ENCODE data around the gene CROCC. TPM values are rescaled to one million over a fixed set of nuclear protein-coding genes. Genes with fewer than 3 reads are reported as not detected.
"Not testable (repeated sequence)": the region's sequence is repeated elsewhere in the genome, so short reads cannot be mapped to it uniquely, and the experiment has no call there.

CROCC gene
- total RNA-seq, 2 donors from 2014 or later: 6.5 to 9.2 TPM

DNA sequence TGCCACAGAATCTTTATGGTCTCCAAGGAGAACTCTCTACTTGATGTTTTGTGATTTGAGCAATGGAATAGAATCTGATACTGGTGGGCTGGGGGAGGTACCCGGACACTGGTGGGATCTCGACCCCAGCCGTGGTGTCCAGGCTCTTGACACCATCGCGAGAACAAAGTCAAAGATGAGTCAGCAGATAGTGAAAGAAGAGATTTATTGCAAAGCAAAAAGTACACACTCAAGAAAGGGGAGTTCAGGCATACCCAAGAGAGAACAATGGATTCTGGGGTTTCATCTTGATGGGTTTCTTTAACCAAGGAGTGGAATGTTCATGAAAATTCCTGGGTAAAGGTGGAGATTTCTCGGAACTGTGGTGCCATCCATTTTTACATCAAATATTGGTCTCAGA is 27.4 kb upstream of the CROCC start:
- DNase-seq; ATAC-seq; intact Hi-C loops (cut with DNase I): not testable (repeated sequence)

DNA sequence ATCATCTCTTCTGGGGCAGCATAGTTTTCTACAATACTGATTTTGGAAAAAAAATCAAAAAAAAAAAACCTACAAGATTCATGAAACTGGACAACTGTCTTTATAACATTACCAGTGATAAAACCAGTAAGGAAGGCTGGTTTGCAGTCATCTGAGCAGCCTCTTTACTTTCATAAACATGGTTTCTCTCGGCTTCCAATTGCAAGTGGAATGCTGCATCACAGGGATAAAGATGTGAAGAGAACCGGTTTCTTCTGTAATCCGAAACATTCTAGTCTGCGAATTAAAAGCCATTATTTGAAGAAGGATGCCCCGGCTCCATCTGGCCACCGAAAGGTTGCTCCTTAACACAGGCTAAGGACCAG is 26.5 kb upstream of the CROCC start:
- intact Hi-C loops (cut with DNase I); DNase-seq; ATAC-seq: not testable (repeated sequence)

DNA sequence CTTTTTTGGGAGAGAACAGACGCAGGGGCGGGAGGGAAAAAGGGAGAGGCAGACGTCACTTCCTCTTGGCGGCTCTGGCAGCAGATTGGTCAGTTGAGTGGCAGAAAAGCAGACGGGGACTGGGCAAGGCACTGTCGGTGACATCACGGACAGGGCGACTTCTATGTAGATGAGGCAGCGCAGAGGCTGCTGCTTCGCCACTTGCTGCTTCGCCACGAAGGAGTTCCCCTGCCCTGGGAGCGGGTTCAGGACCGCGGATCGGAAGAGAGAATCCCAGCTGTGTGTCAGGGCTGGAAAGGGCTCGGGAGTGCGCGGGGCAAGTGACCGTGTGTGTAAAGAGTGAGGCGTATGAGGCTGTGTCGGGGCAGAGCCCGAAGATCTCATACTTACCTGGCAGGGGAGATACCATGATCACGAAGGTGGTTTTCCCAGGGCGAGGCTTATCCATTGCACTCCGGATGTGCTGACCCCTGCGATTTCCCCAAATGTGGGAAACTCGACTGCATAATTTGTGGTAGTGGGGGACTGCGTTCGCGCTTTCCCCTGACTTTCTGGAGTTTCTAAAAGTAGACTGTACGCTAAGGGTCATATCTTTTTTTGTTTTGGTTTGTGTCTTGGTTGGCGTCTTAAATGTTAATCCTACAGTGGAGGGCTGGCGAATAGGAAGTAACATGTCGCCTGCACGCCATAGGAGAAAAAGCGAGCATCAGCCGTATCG is 26.0 kb upstream of the CROCC start, which contains the start of gene RNU1-2:
Gene RNU1-2, plus strand, starts transcription at position 383 of the 718 bp plus-strand sequence.
- ATAC-seq (peak; percentile 100), DNase-seq (peak; percentile 67)
- intact Hi-C loops (cut with DNase I): not testable (repeated sequence)

DNA sequence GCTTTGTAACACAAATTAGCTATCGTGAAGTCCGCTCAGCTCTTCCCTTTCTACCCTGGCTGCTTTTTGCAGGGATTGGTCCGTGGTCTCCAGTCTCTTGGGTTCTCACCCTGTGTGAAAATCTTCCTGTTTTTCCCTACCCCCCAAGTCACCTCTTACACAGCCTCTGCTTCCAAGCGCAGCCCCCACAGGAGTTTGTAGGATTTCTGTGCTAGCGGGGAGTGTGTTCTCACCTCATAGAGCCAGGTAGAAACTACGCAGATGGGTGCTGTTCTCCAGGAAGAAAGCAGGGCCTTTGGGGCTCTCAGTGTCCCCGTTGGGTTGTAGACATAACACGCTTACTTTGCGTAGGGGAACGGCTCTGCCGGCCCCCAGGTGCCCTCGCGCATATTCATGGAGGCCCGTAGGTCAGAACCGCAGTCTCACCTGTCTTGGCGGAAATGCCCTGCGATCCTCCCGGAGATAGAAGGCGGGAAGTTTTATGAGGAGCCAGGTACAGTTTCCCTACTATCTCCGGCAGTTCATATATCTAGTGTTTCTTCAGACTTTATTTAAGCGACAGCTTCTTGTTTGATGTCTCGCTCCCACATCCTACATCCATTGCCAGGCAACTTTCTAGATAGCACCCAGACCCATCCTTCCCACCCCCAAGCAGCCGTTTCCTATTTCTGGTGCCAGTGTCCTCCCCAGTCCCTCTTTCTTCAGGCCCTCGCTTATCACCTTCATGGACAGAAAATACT is 25.2 kb upstream of the CROCC start:
- DNase-seq; ATAC-seq; intact Hi-C loops (cut with DNase I): not testable (repeated sequence)

DNA sequence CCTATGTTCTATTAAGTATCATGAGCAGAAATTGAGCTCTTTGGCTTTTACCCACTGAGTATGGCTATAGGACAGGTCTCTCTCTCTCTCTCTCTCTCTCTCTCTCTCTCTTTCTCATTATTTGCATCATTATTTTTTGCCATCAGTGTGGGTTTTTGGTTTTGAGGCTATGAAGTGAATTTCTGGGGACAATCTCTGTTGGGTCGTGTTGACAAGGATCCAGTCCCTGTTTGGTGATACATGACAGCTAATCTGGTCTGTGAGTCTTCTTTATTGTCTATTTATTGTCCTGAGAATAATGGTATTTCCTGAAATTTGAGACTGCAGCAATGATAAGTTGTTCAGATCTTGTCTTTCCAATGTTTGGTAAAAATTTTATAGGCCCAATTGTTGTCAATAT is 24.1 kb upstream of the CROCC start:
- ATAC-seq; DNase-seq; intact Hi-C loops (cut with DNase I): not testable (repeated sequence)

DNA sequence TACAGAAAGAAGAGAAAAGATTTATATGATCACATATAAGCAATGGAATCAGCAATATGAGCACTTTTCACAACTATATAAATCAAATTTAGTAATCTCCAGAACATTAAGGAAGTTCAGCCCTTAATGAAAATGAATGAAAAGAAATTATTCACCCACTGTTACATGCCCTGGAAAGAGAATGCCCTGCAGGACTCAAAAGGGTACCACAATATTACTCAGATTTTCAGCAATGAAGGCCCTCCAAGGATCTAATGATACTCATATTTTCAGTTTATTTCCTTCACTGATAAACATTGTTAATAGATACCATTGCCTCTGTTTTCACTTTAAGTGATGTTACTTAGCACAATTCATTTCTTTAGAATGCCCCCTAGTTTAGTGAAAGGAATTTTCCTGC is 23.4 kb upstream of the CROCC start:
- DNase-seq; intact Hi-C loops (cut with DNase I); ATAC-seq: not testable (repeated sequence)

DNA sequence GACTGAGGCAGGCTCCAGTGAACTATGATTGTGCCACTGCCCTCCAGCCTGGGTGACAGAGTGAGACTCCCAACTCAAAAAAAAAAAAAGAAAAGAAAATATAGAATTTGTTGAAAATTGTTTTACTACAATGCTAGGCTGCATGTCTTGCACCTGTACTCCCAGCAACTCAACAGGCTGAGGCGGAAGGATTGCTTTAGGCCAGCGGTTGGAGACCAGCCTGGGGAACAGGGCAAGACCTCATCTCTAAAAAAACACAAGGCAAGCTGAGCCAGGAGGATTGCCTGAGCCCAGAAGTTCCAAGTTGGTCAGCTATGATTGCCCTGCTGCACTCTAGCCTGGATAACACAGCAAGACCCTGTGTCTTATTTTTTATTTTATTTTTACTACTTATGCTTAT is 22.7 kb upstream of the CROCC start:
- ATAC-seq; DNase-seq; intact Hi-C loops (cut with DNase I): not testable (repeated sequence)

DNA sequence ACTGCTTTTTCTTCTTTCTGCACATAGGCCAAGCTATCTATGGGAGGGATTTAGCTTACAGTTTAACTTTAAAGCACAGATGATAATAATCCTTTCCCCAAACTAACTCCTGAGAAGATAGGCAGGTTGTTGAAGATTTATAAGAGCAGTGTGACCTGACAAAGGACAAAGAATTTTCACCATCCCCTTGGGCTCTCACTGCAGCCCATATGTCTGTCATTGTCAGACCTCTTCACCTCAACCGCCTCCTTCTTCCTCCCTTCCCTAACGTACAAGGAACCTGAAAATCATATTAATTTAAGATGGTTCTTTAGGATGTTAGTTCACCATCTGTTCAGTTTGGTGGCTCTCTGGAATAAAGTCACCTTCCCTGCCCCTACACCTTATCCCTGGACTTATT is 21.0 kb upstream of the CROCC start:
- no peak for ATAC-seq
- DNase-seq: no peak
- intact Hi-C loops (cut with DNase I): no loop called here

DNA sequence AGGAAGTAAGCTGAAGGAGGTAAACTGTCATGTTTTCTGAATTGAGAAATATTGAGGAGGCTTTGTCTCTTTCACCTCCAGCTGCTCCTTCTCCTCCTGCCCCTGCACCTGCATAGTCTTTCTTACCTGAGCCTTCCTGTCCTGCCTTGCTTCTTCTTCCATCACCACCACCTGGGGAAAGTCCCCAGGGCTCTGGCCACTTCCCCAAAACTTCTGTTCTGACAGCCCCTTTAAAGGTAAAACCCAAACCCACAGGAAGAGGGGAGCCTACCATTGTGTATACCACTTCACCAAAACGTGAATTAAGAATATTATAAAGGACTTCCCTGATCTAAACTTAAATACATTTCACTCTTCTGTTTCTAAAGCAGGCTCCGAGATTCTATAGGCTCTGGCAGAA is 20.4 kb upstream of the CROCC start:
- ATAC-seq; DNase-seq; intact Hi-C loops (cut with DNase I): not testable (repeated sequence)

DNA sequence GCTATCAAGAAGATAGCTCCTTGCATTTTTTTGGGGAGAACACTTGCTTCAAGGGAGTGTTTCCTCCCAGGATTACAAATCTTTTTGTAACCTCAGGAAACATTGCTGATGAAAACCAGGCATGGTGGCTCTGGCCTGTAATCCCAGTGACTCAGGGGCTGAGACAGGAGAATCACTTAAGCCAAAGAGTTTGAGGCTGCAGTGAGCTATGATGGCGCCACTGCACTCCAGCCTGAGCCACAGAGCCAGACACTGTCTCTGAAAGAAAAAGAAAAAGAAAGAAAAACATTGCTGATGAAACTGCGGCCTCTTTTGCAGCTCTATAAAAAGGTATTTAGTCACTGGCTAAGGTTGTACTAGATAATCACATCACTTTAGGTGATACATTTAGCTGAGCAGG is 18.7 kb upstream of the CROCC start:
- no peak for ATAC-seq
- no peak for DNase-seq
- intact Hi-C loops (cut with DNase I): no loop called here

DNA sequence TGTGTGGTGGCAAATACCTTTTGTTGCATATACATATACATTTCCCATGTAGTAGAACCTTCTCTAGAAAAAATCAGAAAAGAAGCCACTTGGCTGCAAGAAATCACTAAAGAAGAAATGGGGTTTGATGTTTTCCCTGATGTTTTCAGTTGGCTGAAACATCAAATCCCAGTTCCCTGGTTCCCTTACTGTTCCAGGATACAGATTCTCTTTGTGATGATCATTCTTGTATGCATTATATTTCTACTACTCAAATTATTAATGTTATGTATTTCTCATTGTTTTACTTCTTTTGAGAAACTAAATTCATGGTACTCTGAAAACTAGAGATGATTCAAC is 18.3 kb upstream of the CROCC start:
- no peak for ATAC-seq
- intact Hi-C loops (cut with DNase I): no loop called here
- DNase-seq: no peak

DNA sequence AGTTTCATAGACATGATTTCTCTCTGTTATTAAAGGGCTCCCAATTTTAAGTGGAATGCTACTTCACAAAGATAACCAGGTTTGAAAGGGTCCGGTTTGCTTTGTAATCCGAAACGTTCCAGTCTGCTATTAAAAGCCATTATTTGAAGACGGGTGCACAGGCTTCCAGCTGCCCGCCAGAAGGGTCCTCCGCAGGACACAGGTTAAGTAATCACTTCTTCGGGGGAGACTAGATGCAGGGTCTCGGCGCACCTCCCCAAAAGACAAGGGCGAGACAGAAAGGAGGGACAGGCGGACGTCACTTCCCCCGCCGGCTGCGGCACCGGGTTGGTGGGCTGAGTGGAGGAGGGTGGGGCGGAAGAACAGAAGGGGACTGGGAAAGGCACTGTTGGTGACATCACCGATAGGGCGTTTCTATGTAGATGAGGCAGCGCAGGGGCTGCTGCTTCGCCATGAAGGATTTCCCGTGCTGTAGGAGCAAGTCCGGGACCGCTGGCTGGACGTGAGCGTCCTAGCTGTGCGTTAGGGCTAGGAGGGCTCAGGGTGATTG is 17.1 kb upstream of the CROCC start:
- peak; percentile 99 to 100 for ATAC-seq
- peak; percentile 99 for DNase-seq
- intact Hi-C loops (cut with DNase I): no loop called here

DNA sequence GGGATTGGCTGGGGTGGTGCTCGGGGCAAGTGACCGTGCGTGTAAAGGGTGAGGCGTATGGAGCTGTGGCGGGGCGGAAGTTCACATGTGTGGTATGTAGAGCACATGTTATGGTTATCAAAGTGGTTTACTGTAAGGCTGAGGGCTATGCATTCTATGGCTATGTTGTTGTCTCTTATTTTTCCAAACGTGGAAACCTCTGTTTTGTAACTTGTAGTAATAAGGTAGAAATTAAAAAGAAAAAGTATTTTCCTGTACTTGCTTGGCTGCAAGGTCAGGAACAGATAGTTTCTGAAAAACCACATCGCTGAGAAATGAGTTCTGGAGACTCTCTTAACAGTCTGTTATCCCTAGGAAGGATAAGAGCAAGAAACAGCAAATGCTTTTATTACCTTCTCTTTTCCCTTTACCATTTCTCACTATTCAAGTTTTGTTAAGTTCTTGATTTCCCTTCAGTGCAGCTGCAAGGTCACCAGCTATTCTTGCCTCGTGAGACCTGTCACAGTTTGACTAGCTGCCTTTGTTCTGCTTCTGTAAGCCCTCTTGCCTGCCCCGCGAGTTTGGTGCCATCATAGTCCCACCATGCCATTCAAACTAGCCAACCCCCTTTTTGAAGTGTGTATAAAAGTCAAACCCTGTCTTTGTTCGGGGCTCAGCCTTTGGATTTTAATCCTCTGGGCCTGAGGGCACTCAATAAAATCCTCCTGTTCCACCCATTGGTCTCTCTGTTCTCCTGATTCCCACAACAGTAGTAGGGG is 16.4 kb upstream of the CROCC start:
- ATAC-seq (peak; percentile 83 to 88), DNase-seq (no peak)
- intact Hi-C loops (cut with DNase I): no loop called here

DNA sequence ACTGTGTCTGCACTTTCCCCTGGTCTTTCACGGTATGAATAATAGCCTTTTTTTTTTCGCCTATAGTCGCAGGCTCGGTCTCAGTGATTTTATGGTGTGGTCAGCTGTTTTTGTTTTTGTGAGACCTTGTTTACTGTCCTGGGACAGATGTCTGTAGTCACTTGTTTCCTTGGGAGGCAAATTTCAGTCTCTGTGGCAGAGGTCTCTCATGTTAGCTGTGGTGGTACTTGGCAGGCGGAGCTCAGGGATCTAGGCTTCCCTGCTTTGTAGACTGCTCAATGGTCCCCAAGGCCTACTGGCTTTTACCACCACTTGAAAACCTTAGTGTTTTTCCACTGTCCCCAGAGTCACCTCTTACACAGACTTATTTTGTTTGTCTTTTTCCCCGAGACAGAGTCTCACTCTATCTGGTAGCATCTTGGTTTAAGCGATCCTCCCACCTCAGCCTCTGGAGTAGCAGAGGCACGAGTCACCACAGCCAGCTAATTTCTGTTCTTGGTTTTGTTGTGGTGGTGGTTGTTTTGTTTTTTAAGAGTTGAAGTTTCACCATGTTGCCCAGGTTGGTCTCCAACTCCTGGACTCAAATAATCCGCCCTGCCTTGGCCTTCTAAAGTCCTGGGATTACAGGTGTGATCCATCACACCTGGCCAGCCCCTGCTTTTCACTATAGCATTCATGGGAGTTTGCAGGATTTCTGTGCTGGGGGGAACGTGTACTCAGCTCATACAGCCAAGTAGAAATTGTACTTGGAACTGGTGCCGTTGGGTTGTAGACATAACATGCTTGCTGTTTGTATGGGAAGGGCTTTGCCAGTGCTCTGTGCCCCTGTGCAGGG is 15.6 kb upstream of the CROCC start:
- ATAC-seq (no peak), DNase-seq (no peak)
- intact Hi-C loops (cut with DNase I): no loop called here

DNA sequence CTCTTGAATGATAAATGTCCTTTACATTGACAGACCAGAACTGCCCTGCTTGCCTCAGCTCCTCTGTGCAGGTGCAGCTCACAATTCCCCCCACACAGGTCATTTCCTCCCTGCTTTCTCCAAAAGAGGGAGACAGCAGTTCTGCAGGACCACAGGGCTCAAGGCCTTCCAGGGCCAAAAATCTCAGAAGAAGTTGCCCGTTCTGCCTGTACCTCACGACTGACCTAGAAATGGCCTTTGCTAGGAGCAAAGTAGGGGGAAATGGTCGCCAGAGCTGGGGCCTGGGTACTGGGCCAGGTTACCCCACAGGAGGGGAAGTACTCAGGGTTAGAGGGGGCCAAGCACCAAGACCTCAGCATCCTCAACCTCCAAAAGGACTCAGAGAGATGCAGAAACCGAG is 14.9 kb upstream of the CROCC start:
- ATAC-seq (no peak), DNase-seq (no peak)
- intact Hi-C loops (cut with DNase I): no loop called here

DNA sequence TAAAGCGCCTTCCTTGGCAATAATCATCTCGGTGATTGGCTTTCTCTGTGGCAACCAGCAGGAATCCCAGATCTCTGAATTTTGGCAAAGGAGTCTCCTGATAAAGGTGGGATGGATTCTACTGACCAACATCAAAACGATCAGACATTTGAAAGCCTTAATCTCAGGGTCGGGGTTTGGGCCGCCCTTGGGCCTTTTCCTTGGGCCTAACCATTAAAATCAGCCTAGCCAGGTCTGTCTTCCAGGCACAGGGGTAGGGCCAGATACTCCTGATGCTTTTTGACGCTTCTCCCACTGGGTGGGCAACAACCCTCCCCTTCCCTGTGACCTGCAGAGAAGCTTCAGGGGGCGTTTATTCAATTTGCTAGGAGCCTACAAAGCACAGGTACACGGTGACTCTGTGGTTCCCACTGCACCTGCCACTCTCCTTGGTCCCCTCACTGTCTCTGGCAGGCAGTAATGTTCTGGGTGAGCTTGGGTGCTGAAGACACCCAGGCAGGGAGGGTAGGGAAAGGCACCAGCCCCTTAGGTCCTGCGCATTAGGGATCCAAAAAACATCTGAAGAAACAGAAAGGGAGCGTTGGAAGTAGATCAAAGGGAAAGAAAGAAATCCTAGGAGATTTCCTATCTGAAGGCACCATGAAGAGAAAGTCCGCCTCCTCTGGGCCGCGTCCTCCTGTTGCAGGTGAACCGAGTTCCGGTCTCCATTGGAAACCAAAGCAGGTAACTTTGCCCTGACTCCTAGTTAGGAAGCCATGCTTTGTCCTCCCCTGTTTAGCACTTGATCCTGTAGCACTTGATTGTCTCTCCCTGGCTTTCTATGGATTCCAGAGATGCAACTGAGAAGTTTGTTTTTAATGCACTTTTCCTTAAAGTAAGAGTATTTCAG is 13.6 kb upstream of the CROCC start:
- intact Hi-C loops (cut with DNase I): no loop called here
- ATAC-seq: no peak
- DNase-seq: no peak

DNA sequence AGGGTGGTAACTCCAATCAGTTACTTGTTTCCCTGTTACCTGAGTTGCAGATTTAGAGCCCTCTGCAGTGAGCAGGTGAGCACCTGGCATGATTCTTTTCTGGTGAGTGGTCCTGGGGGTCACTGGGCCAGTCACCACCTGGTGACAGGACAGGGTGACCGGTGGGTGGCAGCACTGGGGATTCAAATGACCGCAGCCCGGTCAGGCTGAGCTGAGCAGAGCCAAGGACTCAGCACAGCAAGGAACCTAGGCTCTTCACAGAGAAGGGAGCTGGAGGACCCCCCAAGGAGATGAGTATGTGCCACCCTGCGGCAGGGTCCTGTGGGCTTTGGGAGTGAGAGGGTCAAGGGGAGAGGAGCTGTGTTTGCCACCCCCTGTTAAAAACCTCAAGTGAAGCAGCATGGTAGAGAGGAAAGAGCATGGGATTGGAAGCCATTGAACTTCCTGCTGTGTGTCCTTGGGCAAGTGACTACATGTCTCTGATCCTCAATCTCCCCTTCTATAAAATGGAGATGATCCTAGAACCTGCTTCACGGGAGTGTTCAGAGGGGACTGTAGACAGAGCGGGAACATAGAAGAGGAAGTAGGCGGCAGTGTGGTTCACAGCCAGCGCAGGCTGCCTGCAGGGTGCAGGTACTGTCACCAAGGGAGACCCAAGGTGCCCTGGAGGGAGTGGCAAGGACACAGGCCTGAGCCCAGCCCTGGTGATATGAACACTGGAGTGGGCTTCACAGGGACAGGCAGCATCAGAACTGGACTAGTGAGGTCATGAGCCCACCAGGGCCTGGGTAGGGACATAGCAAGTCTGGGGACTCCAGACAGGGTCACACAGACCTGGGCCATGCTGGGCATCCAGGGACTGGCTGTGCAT is 9.6 kb upstream of the CROCC start:
- intact Hi-C loops (cut with DNase I); ATAC-seq; DNase-seq: not testable (repeated sequence)

Data from left cardiac atrium (tissue), 4 donors.